Measurements from ENCODE around the gene CNOT2.

CNOT2 gene

GRCh38 chr12:70249903-70250302 lies 6.7 kb downstream of the CNOT2 start:
- no peak for DNase-seq (ENCODE audit: extremely low read depth in 1 of 2, low read depth in 1 of 2)

DNA sequence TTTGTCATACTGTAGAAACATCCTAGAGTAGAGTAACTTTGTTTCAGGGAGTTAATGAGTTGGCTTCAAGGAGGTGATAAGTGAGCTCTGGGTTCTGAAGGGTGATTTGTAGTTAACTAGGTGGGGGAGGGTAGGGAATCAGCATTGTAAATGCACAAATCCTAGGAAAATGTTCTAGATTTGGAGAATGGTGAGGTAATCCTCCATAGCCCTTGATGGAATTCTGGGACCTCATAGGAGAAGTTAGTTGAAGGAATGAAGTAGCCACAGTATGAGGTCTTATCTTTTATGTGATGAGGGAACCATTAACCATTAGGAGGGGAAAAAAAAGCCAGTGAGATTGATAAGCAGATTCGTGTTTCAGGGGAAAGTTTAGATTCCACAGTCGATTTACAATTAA lies 8.0 kb downstream of the CNOT2 start:
- no peak for DNase-seq (ENCODE audit: extremely low read depth in 1 of 2, low read depth in 1 of 2)

GRCh38 chr12:70251661-70252060 lies 8.4 kb downstream of the CNOT2 start:
- DNase-seq (ENCODE audit: extremely low read depth in 1 of 2, low read depth in 1 of 2), result no peak

DNA sequence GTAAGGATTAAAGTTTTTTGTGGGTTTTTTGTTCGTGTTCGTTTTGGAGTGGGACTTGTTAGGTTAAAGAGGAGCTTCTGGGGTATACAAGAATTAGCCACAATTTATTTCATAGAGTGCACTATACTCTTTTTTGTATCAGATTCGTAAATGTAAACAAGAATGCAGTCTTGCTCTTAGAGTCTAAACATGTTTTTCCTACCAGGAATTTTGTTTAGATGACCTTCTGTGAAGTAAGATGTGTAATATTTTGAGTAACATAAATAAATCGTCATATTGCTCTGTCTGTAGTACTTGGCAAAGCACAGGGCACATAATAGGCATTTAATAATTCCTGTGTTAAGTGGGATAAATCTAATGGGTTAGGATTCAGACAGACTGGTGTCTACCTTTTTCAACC lies 9.6 kb downstream of the CNOT2 start:
- no peak for DNase-seq (ENCODE audit: extremely low read depth in 1 of 2, low read depth in 1 of 2)

DNA sequence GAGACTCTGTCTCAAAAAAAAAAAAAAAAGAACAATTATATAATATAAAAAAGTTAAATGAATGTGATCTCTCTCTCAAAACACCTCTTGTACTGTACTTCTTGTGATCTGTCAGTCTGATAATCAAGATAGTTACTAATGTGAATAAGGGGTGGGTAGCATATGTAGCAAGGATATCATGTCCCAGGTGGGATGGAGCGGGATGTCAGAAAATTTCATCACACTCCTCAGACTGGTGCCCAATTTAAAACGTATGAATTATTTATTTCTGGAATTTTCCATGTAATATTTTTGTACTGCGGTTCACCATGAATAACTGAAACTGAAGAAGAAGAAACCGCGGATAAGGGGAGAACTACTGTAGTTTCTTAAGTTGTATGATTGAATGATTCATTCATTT lies 11.0 kb downstream of the CNOT2 start:
- no peak for DNase-seq (ENCODE audit: extremely low read depth in 1 of 2, low read depth in 1 of 2)

DNA sequence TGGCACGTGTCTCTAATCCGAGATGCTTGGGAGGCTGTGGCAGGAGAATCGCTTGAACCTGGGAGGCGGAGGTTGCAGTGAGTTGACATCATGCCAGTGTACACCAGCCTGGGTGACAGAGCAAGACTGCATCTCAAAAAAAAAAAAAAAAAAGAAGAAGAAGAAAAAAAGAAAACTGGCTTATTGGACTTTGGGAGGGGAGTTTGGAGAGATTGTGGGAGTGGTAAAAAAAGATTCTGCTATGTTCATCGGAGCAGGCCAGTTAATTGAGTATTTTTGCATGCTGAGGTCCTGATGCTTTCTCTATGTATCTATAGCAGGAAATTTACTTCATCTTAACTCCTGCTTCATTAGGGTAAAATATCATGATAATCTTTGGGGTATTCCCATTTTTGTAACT lies 11.6 kb downstream of the CNOT2 start:
- no peak for DNase-seq (ENCODE audit: extremely low read depth in 1 of 2, low read depth in 1 of 2)

GRCh38 chr12:70255311-70255710 lies 12.1 kb downstream of the CNOT2 start:
- no peak for DNase-seq (ENCODE audit: extremely low read depth in 1 of 2, low read depth in 1 of 2)

- DNase-seq (ENCODE audit: extremely low read depth in 1 of 2, low read depth in 1 of 2), result no peak
Measured at GRCh38 chr12:70258605-70259403, 15.6 kb downstream of the CNOT2 start.

DNA sequence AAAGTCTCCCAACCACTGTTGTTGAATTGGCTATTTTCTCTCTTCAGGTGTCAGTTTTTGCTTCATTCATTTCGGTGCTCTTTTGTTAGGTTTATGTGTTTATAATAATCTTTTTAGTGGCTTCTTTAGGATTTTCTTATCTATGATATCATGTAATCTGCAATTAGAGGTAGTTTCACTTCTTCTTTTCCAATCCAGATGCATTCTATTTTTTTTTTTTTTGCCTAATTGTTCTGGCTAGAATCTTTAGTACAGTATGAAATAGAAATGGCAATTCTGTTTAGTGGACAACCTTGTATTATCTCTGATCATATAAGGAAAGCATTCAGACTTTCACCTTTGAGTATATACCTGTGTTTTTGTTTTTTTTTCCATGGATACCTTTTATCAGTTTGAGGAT lies 17.4 kb downstream of the CNOT2 start:
- no peak for DNase-seq (ENCODE audit: extremely low read depth in 1 of 2, low read depth in 1 of 2)

GRCh38 chr12:70264067-70264867 lies 21.0 kb downstream of the CNOT2 start:
- DNase-seq (ENCODE audit: extremely low read depth in 1 of 2, low read depth in 1 of 2), result no peak

GRCh38 chr12:70265132-70265531 lies 21.9 kb downstream of the CNOT2 start:
- DNase-seq (ENCODE audit: extremely low read depth in 1 of 2, low read depth in 1 of 2), result no peak

DNA sequence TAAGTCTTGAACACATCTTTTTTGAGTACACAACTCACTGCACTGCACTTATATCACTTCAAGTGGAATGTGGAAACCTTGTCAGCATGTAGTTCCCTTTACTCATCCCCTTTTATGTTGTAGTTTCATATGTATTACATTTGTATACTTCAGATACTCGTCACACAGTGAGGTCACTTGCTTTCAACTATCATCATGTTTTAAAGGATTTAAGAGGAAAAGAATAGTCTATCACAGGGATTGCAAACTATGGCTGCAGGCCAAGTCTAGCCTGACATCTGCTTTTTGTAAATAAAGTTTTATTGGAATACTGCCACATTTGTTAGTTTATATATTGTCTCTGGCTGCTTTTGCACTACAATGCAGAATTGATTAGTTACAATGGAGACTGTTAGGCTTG lies 24.3 kb downstream of the CNOT2 start:
- DNase-seq (ENCODE audit: extremely low read depth in 1 of 2, low read depth in 1 of 2), result no peak

- no peak for DNase-seq (ENCODE audit: extremely low read depth in 1 of 2, low read depth in 1 of 2)
Measured at GRCh38 chr12:70268972-70269371, 25.7 kb downstream of the CNOT2 start.

DNA sequence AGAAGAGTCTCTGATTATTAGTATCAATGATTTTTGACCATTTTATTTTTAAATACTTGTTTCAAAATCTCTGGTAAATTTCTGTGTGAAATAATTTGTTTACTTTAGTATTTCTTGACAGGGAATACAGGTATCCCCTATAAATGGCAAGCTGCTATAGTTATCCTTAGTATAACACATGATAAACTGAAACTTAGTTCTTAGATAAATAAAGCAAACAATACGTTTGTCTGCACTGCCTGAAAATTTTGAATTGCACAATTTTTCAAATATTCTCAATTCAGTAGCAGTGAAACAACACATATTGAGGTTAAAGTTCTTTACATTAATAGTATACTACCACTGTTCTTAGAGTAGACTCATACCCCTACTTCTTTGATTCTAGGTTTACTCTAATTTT lies 26.9 kb downstream of the CNOT2 start:
- no peak for DNase-seq (ENCODE audit: extremely low read depth in 1 of 2, low read depth in 1 of 2)

GRCh38 chr12:70271025-70271424 lies 27.8 kb downstream of the CNOT2 start:
- no peak for DNase-seq (ENCODE audit: extremely low read depth in 1 of 2, low read depth in 1 of 2)

- no peak for DNase-seq (ENCODE audit: extremely low read depth in 1 of 2, low read depth in 1 of 2)
Measured at GRCh38 chr12:70272510-70272909, 29.3 kb downstream of the CNOT2 start.

- no peak for DNase-seq (ENCODE audit: extremely low read depth in 1 of 2, low read depth in 1 of 2)
Measured at GRCh38 chr12:70275045-70275444, 31.8 kb downstream of the CNOT2 start.

- no peak for DNase-seq (ENCODE audit: extremely low read depth in 1 of 2, low read depth in 1 of 2)
Measured at GRCh38 chr12:70277973-70278372, 34.7 kb downstream of the CNOT2 start.

- DNase-seq (ENCODE audit: extremely low read depth in 1 of 2, low read depth in 1 of 2), result no peak
Measured at GRCh38 chr12:70278945-70279344, 35.7 kb downstream of the CNOT2 start.

GRCh38 chr12:70283232-70283631 lies 40.0 kb downstream of the CNOT2 start:
- no peak for DNase-seq (ENCODE audit: extremely low read depth in 1 of 2, low read depth in 1 of 2)

DNA sequence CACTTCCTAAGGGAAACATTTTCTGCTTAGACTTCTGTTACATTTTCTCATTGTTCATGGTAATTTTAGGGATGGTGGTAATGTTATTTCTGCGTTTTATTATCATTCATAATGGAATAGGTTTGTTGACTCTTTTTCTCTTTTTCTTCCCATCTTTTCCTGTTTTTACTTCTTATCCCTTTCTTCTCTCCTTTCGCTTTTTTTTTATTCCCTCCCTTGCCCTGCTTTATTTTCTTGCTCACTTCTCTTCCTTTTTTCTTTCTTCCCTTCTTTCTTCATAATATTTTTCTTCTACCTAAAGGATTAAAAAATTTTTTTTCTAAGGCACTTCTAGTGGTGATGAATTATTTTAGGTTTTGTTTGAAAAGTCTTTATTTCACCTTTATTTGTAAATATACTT lies 45.6 kb downstream of the CNOT2 start:
- no peak for DNase-seq (ENCODE audit: extremely low read depth in 1 of 2, low read depth in 1 of 2)

DNA sequence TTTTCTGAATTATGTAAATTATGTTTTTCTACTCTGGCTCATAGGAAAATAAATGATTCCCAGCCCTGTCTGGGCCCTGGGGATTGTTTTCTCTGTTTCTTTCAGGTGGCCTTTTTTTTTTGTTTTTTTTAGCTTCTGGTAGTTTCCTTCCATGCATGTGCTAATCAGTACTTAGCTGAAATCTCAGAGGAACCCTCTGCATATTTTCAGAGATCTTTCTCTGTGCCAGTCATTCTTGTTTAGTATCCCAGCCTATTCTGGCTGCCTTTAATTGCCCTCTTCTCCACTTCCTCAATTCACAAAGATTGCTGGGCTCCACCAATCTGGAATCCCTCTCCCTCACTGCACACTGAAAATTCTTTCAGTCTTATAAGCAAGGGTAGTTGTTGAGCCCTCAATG lies 46.9 kb downstream of the CNOT2 start:
- no peak for DNase-seq (ENCODE audit: extremely low read depth in 1 of 2, low read depth in 1 of 2)

Measured in activated CD8-positive, alpha-beta memory T cell treated with anti-CD3 and anti-CD28 coated beads for 1 hour (primary cell).